PC-3 (cell line): ENCODE measurements around the gene TTC6.

Source experiments
- CTCF ChIP-seq: fragments of 300-600 bp; sonication (generic); conservative IDR thresholded peaks from 2 replicates; pipeline ENCODE4 v1.5.1; 2017; ENCODE audit warnings: antibody characterized with exemption, low read depth, mild to moderate bottlenecking, low read length
- EZH2 ChIP-seq: fragments of 300-600 bp; sonication (generic); IDR thresholded peaks from one replicate; pipeline ENCODE4 v1.6.1; 2017; ENCODE audit warnings: antibody characterized with exemption, mild to moderate bottlenecking, low read length; ENCODE audit not compliant: unreplicated experiment
- EZH2phosphoT487 ChIP-seq: fragments of 300-600 bp; sonication (generic); IDR thresholded peaks from 2 replicates; pipeline ENCODE4 v1.6.1; 2018; ENCODE audit warnings: mild to moderate bottlenecking, antibody characterized with exemption, low read length, borderline replicate concordance

DNA sequence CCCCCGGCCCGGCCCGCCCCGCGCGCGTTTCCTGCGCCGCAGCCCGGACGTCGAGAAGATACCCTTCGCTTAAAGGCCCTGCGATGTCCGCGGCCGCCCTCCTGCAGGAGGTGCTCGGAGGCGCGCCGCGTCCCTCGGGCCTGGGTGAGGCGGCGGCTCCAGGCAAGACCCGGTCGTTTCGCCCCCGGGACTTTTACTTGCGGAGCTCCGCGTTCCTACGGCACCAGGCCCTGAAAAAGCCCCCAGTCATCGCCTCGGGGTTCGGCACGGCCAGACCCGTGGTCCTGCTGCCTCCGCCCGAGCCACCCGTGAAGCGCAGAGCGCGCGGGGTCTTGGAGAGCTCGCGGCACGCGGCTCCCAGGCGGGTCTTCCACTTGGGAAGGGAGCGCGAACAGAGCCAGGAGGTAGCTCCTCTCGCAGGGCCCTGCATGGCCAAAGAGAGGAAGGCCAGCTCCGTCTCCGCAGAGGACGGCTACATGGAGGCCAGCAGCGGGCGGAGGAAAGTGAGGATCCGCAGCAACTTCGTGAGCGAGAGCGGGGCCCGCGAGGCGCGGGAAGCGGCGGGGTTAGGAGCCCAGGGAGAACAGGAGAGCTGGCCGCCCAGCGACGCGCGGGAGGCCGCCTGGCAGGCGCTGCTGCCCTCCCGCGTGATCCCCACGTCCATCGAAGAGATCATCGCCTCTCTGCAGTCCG lies 26.9 kb downstream of the TTC6 start:
- TF ChIP-seq EZH2phosphoT487 (no peak), CTCF (no peak), EZH2 (no peak)
